ENCODE data around the gene MTA3.

The MTA3 gene

GRCh38 chr2:42757981-42758740 is 189.7 kb downstream of the MTA3 start:
- Histone ChIP-seq H3K27ac (replicated peaks) (no peak overlapping the region), H3K27me3 (ENCODE audit: insufficient read depth, poor library complexity, severe bottlenecking) (no peaks in the 10 kb centered on the region), H3K4me3 (replicated peaks; ENCODE audit: insufficient read depth, low read length) (no peak overlapping the region)
- TF ChIP-seq GABPA (IDR thresholded peaks at IDR 0.05; ENCODE audit: low read depth) (no peak), REST (IDR thresholded peaks at IDR 0.05; ENCODE audit: insufficient replicate concordance, low read depth) (no peak), SPI1 (IDR thresholded peaks at IDR 0.05; ENCODE audit: borderline replicate concordance, low read depth) (no peak), POLR2AphosphoS5 (IDR thresholded peaks at IDR 0.05; ENCODE audit: low read depth) (no peak), CTCF (IDR thresholded peaks at IDR 0.05; ENCODE audit: insufficient read depth, low read length) (no peak)
- no peak for DNase-seq (ENCODE audit: low read depth in 1 of 2, low spot score in 1 of 2)

- no peak for DNase-seq (ENCODE audit: low read depth in 1 of 2, low spot score in 1 of 2)
- Histone ChIP-seq H3K27ac (replicated peaks) (no peak overlapping the region), H3K27me3 (ENCODE audit: insufficient read depth, poor library complexity, severe bottlenecking) (no peaks in the 10 kb centered on the region), H3K4me3 (replicated peaks; ENCODE audit: insufficient read depth, low read length) (no peak overlapping the region)
- TF ChIP-seq REST (IDR thresholded peaks at IDR 0.05; ENCODE audit: insufficient replicate concordance, low read depth), result no peak
- TF ChIP-seq SPI1 (IDR thresholded peaks at IDR 0.05; ENCODE audit: borderline replicate concordance, low read depth), result no peak
- TF ChIP-seq CTCF (IDR thresholded peaks at IDR 0.05; ENCODE audit: insufficient read depth, low read length), result no peak
- no peak for TF ChIP-seq GABPA (IDR thresholded peaks at IDR 0.05; ENCODE audit: low read depth)
- no peak for TF ChIP-seq POLR2AphosphoS5 (IDR thresholded peaks at IDR 0.05; ENCODE audit: low read depth)
These were observed 190.3 kb downstream of the MTA3 start for GRCh38 chr2:42758751-42759150.

GRCh38 chr2:42761554-42761953 is 193.1 kb downstream of the MTA3 start:
- H3K27ac ChIP-seq (replicated peaks), result no peak overlapping the region
- DNase-seq (ENCODE audit: low read depth in 1 of 2, low spot score in 1 of 2), result no peak
- H3K27me3 ChIP-seq (ENCODE audit: insufficient read depth, poor library complexity, severe bottlenecking), result no peaks in the 10 kb centered on the region
- TF ChIP-seq CTCF (IDR thresholded peaks at IDR 0.05; ENCODE audit: insufficient read depth, low read length), result no peak
- no peak for TF ChIP-seq POLR2AphosphoS5 (IDR thresholded peaks at IDR 0.05; ENCODE audit: low read depth)
- no peak for TF ChIP-seq GABPA (IDR thresholded peaks at IDR 0.05; ENCODE audit: low read depth)
- TF ChIP-seq REST (IDR thresholded peaks at IDR 0.05; ENCODE audit: insufficient replicate concordance, low read depth), result no peak
- TF ChIP-seq SPI1 (IDR thresholded peaks at IDR 0.05; ENCODE audit: borderline replicate concordance, low read depth), result no peak
- no peak overlapping the region for H3K4me3 ChIP-seq (replicated peaks; ENCODE audit: insufficient read depth, low read length)
